H7 (cell line): ENCODE measurements around the gene ARID5B. TPM values are rescaled to one million over a fixed set of nuclear protein-coding genes. Genes with fewer than 3 reads are reported as not detected.
"Not testable (repeated sequence)": the region's sequence is repeated elsewhere in the genome, so short reads cannot be mapped to it uniquely, and the experiment has no call there.

Experiments
- DNase-seq: peaks from one replicate; pipeline ENCODE4 v3.0.0; 2012
- H3K27me3 ChIP-seq: 2 replicates; pipeline ENCODE4 v1.6.0; 2011; ENCODE audit warnings: mild to moderate bottlenecking, low read length; ENCODE audit not compliant: control insufficient read depth, insufficient read depth
- H3K36me3 ChIP-seq: replicated peaks from 2 replicates; pipeline ENCODE4 v1.5.1; 2011; ENCODE audit warnings: low read length; ENCODE audit not compliant: control insufficient read depth, insufficient read depth
- H3K4me3 ChIP-seq: 2 replicates; pipeline ENCODE4 v1.5.1; 2011; ENCODE audit warnings: low read depth, mild to moderate bottlenecking, control low read depth, low read length, moderate library complexity; ENCODE audit not compliant: insufficient read depth
- total RNA-seq: library from RNA; depleted of rRNA; stranded (reverse); fragments of >200 nt; shearing (Covaris generic); gene quantifications from 2 replicates; pipeline ENCODE4 v1.2.3, GENCODE V29; 2014

ARID5B gene
- total RNA-seq, 1 experiment from 2014 or later = 1.4 TPM

DNA sequence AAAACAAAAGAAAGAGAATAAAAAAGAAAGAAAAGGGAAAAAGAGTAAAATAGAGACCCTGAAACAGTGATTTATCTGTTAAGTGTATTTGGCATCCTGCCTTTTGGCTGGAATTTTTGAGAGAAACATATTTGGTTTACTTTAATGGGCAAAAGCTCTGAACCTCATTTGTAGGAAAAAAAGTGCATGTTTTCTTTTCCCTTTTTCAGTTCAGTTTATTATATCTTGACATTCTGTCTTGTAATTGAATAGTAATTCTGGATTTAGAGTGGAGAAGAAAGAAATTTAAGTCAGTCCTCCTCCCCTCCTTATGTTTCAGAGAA lies 69.5 kb downstream of the ARID5B start:
- no peak for DNase-seq
- Histone ChIP-seq H3K36me3 (no peaks in the 10 kb centered on the region), H3K4me3 (no peak overlapping the region), H3K27me3 (no peaks in the 10 kb centered on the region)

DNA sequence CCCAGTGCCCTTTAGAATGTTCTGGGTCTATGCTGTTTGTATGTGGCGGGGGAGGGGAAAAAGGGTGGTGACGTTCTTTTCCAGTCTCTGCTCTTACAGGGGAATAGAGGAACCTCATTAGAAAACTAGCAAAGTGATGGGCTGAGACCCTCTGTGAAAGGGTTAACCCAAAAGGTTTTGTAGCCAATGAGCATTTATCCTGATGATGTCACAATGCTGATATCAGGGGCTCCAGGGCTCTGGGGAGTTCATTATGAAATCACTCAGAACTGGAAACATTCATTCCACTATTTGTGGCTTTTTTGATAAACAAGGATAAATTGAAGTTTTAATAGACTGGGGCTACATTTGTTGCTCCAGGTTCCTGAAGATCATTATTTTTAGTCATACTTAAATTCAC lies 71.7 kb downstream of the ARID5B start:
- Histone ChIP-seq H3K4me3 (no peak overlapping the region), H3K36me3 (no peaks in the 10 kb centered on the region), H3K27me3 (no peaks in the 10 kb centered on the region)
- no peak for DNase-seq

DNA sequence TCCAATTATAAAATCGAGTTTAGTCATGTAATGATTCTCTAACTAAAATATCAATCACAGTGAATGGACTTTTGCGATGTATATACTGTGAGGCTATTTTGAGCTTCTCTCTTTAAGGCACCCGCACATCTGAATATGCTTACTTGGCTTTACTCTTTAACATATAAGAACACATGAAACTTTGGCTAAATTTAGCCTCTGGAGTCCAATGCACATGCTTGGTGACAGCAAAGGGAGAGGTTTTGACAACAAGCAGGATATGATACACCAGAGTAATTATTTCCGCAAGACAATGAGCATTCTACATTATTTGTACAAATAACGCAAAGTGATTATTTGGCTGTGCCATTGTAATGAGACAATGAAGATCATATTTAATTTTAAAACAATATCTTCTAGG lies 72.4 kb downstream of the ARID5B start:
- no peaks in the 10 kb centered on the region for H3K27me3 ChIP-seq
- no peak for DNase-seq

DNA sequence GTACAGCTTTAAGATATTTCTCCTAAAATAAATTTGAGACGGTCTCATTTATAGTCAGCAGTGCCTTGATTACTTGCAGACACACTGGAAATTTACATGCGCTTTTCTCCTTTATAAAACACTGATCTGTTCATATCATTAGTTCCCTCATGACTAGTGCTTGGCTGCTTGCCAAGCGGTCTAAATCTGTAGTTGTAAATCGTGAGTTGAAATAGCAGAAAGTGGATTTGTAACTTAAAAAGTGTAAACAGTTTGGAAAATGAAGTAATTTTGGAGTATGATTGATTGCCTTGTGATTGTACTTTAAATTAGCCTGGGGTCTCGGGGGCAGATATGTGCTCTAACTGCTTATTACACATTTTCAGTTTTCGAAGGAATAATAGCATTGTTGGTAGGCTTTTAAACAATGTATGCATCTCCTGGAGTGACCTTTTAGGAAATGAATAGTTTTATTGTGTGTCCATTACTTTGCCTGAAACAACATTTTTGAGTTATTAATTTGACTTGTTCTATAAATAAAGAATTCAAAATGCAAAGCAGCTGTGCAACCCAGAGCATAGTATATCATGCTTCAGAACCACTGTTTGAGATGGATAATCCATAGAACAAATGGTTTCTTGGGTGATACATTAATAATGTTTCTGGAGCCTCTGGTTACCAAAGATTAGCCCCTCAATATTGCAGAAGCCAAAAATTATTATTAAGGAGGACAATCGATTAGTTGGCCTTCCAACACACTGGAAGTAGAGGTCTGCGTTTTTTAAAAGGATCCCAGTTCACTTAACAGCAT lies 73.3 kb downstream of the ARID5B start:
- H3K4me3 ChIP-seq = no peak overlapping the region
- DNase-seq = no peak
- H3K36me3 ChIP-seq = no peaks in the 10 kb centered on the region
- no peaks in the 10 kb centered on the region for H3K27me3 ChIP-seq

More for the DNA sequence above, 72.4 kb downstream of the ARID5B start:
- Histone ChIP-seq H3K4me3 (no peak overlapping the region), H3K36me3 (no peaks in the 10 kb centered on the region)

DNA sequence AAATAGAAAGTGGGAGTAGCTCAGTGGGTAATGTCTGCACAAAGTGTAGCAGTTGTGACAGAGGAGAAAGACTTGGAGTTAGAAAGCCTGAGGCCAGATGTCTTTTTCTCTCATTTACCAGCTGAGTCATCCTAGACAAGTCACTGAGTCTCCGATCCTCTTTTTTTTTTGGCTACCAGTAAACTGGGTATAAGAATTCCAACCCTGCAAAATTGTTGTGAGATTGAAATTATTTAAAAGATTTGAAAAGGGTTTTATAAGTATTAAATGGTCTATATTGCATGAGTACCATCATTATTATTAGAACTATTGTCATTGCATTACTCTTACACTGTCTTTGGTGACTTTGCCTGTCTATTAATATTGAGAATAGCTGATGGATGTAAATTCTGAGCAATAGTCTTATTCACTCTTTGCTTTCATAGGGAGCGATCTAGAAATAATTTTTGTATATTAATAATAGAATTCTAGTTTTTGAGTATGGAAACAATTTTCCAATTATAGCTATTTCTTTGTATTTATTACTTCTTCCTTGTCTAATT lies 74.0 kb downstream of the ARID5B start:
- H3K36me3 ChIP-seq = no peaks in the 10 kb centered on the region
- no peak overlapping the region for H3K4me3 ChIP-seq
- no peak for DNase-seq
- no peaks in the 10 kb centered on the region for H3K27me3 ChIP-seq

DNA sequence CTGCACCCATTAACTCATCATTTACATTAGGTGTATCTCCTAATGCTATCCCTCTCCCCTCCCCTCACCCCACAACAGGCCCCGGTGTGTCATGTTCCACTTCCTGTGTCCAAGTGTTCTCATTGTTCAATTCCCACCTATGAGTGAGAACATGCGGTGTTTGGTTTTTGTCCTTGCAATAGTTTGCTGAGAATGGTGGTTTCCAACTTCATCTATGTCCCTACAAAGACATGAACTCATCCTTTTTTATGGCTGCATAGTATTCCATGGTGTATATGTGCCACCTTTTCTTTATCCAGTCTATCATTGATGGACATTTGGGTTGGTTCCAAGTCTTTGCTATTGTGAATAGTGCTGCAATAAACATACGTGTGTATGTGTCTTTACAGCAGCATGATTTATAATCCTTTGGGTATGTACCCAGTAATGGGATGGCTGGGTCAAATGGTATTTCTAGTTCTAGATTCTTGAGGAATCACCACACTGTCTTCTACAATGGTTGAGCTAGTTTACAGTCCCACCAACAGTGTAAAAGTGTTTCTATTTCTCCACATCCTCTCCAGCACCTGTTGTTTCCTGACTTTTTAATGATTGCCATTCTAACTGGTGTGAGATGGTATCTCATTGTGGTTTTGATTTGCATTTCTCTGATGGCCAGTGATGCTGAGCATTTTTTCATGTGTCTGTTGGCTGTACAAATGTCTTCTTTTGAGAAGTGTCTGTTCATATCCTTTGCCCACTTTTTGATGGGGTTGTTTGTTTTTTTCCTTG lies 75.6 kb downstream of the ARID5B start:
- not testable (repeated sequence) for H3K27me3 ChIP-seq, H3K36me3 ChIP-seq, DNase-seq, H3K4me3 ChIP-seq

GRCh38 chr10:61978965-61979364 lies 77.5 kb downstream of the ARID5B start:
- Histone ChIP-seq H3K27me3 (no peaks in the 10 kb centered on the region), H3K4me3 (no peak overlapping the region), H3K36me3 (no peaks in the 10 kb centered on the region)
- no peak for DNase-seq

DNA sequence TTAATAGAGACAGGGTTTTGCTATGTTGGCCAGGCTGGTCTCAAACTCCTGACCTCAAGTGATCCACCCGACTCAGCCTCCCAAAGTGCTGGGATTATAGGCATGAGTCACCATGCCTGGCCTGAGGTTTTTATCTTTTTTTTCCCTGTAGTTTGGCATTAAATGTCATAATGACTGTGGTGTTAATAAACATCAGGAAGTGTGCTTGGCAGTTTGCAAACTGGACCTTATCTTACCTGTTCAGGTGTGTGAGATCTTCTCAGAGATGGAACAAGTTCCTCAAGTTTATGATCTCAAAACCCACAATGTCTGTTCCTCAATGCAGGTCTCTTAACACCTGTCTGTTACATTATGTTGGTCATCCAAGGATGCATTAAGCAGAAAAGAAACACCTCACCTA lies 80.0 kb downstream of the ARID5B start:
- no peak overlapping the region for H3K4me3 ChIP-seq
- no peaks in the 10 kb centered on the region for H3K36me3 ChIP-seq
- no peaks in the 10 kb centered on the region for H3K27me3 ChIP-seq
- DNase-seq = no peak

GRCh38 chr10:61983255-61983654 lies 81.8 kb downstream of the ARID5B start:
- no peak for DNase-seq
- Histone ChIP-seq H3K4me3 (no peak overlapping the region), H3K36me3 (no peaks in the 10 kb centered on the region)

DNA sequence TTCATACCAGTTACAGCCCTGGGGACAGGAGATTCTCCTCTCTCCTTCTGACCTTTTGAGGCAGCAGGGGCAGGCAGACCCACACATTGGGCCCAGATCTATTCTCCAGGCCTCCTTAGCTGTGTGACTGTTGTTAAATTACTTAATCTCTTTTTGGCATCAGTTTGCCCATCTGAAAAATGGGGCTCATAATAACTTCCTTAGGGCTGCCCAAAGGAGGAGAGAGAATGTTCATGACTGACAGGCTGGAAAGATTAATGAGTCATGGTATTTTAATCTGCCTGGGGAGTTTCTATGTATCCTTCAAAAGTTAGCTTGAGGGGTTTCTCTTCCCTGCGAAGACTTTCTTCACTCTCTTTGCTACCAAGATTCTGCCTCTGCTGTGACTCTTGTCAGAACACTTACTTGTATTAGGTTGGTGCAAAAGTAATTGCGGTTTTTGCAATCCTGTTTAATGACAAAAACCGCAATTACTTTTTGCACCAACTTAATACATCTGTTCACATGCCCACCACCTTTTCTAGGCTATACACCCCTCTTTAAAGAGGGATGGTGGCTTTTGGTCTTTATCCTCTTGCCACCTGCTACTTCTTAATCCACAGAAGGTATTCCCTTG lies 83.4 kb downstream of the ARID5B start:
- no peaks in the 10 kb centered on the region for H3K36me3 ChIP-seq
- no peak for DNase-seq
- no peak overlapping the region for H3K4me3 ChIP-seq
- no peaks in the 10 kb centered on the region for H3K27me3 ChIP-seq

More at GRCh38 chr10:61983255-61983654, 81.8 kb downstream of the ARID5B start:
- no peaks in the 10 kb centered on the region for H3K27me3 ChIP-seq

DNA sequence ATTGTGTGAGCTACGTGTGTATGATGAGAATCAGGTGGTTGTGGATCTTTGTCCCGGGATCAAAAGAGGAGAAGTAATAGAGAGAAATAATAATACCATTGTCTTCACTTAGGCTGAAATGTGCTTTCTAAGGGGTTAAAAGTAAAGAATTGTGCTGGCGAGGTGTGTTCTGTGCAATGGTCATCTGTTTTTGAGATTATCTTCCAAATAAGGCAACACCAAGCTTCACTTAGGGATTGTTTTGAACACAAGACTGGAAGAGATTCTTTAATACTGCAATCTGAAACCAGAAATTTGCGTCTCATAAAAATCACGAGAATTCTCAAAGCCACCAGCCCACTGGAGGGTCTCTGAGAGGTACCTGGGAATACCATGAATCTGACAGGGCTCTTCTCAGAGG lies 84.2 kb downstream of the ARID5B start:
- DNase-seq = no peak
- H3K4me3 ChIP-seq = no peak overlapping the region
- H3K27me3 ChIP-seq = no peaks in the 10 kb centered on the region
- no peaks in the 10 kb centered on the region for H3K36me3 ChIP-seq

- H3K4me3 ChIP-seq = no peak overlapping the region
- DNase-seq = no peak
- H3K27me3 ChIP-seq = no peaks in the 10 kb centered on the region
- no peaks in the 10 kb centered on the region for H3K36me3 ChIP-seq
Measured at GRCh38 chr10:61986382-61986781, 84.9 kb downstream of the ARID5B start.

- no peaks in the 10 kb centered on the region for H3K36me3 ChIP-seq
- no peak overlapping the region for H3K4me3 ChIP-seq
- H3K27me3 ChIP-seq = no peaks in the 10 kb centered on the region
- no peak for DNase-seq
Measured at GRCh38 chr10:61986788-61987492, 85.4 kb downstream of the ARID5B start.

DNA sequence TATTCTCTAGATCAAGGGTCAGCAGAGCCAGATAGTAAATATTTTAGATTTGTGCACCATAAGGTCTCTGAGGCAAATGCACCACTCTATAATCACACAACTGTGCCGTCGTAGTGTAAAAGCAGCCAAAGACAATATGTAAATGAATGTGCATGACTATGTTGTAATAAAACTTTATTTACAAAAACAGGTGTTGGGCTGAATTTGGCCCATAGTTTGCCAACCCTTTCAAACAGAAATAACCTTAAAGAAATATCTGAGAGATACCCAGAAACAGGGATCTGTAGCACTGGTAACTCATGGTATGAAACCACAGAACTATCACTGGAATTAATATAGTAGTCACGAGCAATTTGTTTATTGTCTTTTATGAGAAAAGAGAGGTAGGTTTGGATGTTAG lies 86.0 kb downstream of the ARID5B start:
- no peak for DNase-seq
- Histone ChIP-seq H3K4me3 (no peak overlapping the region), H3K27me3 (no peaks in the 10 kb centered on the region), H3K36me3 (no peaks in the 10 kb centered on the region)
